ENCODE measurements around the gene PPIB.

- TF ChIP-seq MEIS2 (IDR thresholded peaks at IDR 0.05; ENCODE audit: partially characterized antibody) = no peak
- TF ChIP-seq TBP (optimal IDR thresholded peaks at IDR 0.05; ENCODE audit: low read depth, low read length) = no peak
- TF ChIP-seq ZBTB7A (IDR thresholded peaks at IDR 0.05; ENCODE audit: borderline replicate concordance, control insufficient read depth, low read depth, low read length) = no peak
- no peak for TF ChIP-seq HNRNPLL (IDR thresholded peaks at IDR 0.05; ENCODE audit: low read depth, low read length, poor library complexity, severe bottlenecking)
- TF ChIP-seq NKRF (IDR thresholded peaks at IDR 0.05; ENCODE audit: borderline replicate concordance) = no peak
- no peak for TF ChIP-seq EP300 (IDR thresholded peaks at IDR 0.05; ENCODE audit: low read length)
- TF ChIP-seq MLLT1 (IDR thresholded peaks at IDR 0.05) = no peak
- no peak for TF ChIP-seq COPS2 (conservative IDR thresholded peaks at IDR 0.05)
- TF ChIP-seq EZH2 (IDR thresholded peaks at IDR 0.05; ENCODE audit: borderline replicate concordance, low read depth, low read length) = no peak
These were observed 49.9 kb downstream of the PPIB start for GRCh38 chr15:64112904-64113303.

Data from K562 (cell line).